ENCODE results near the gene FCHO1. TPM values are rescaled to one million over a fixed set of nuclear protein-coding genes. Genes with fewer than 3 reads are reported as not detected.

FCHO1 gene
- polyA plus RNA-seq, 1 donor (not counting 4 experiments of a cell fraction or from before 2014, with no cell fraction given), result 0.14 TPM

DNA sequence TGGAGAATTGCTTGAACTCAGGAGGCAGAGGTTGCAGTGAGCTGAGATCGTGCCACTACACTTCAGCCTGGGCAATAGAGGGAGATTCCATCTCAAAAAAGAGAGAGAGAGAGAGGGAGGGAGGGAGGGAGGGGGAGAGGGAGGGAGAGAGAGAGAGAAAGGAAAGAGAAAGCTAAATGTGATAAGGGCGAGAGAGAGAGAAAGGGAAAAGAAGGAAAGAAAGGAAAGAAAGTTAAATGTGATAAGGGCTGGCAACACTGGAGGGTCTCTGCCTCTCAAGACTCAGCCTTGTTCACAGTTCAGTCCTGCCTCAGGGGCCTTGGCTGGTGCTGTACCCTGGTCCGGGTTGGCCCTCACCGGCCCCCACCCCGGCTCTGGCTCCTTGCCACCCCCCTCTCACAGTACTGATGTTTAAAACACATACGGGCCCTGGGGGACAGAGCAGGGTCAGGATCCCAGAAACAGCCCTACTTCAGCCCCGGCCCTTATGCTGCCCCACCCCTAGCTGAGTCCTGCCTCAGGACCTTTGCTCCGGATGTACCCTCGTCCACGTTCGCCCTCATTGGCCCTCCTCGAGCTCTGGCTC, 28.5 kb upstream of the FCHO1 start:
- H4K20me1 ChIP-seq (ENCODE audit: control insufficient read depth, extremely low read depth, insufficient read depth, low read length), result peaks cover 20% of the 10 kb centered on the region
- peaks cover 5% of the 10 kb centered on the region for H3K9me1 ChIP-seq (ENCODE audit: control insufficient read depth, extremely low read depth, insufficient read depth, low read length)
- H3K36me3 ChIP-seq (ENCODE audit: control insufficient read depth in 2 of 2, extremely low read depth in 1 of 2, insufficient read depth in 2 of 2, low read length in 2 of 2), result peaks cover 3 to 18% of the 10 kb centered on the region in 2 experiments
- TF ChIP-seq, protein P1, sequence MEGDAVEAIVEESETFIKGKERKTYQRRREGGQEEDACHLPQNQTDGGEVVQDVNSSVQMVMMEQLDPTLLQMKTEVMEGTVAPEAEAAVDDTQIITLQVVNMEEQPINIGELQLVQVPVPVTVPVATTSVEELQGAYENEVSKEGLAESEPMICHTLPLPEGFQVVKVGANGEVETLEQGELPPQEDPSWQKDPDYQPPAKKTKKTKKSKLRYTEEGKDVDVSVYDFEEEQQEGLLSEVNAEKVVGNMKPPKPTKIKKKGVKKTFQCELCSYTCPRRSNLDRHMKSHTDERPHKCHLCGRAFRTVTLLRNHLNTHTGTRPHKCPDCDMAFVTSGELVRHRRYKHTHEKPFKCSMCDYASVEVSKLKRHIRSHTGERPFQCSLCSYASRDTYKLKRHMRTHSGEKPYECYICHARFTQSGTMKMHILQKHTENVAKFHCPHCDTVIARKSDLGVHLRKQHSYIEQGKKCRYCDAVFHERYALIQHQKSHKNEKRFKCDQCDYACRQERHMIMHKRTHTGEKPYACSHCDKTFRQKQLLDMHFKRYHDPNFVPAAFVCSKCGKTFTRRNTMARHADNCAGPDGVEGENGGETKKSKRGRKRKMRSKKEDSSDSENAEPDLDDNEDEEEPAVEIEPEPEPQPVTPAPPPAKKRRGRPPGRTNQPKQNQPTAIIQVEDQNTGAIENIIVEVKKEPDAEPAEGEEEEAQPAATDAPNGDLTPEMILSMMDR (optimal IDR thresholded peaks at IDR 0.05 in 1 of 3, IDR thresholded peaks at IDR 0.05 in 1 of 3, conservative IDR thresholded peaks at IDR 0.05 in 1 of 3; ENCODE audit: extremely low read depth in 1 of 3, insufficient read depth in 2 of 3, low read length in 3 of 3), result no peak
- no peak for TF ChIP-seq EZH2 (IDR thresholded peaks at IDR 0.05; ENCODE audit: low read length)
- FAIRE-seq (no peak), DNase-seq (ENCODE audit: low read depth, low spot score) (no peak)
- no peak overlapping the region for H3K27ac ChIP-seq (ENCODE audit: control insufficient read depth, insufficient read depth, low read length)
- no peak overlapping the region for H2AFZ ChIP-seq (ENCODE audit: control insufficient read depth, low read length)
- no peak overlapping the region for H3K4me3 ChIP-seq (ENCODE audit: control insufficient read depth in 2 of 3, extremely low read depth in 1 of 3, insufficient read depth in 2 of 3, low read depth in 1 of 3, low read length in 3 of 3)
- no peaks in the 10 kb centered on the region for H3K27me3 ChIP-seq (ENCODE audit: control insufficient read depth, extremely low read depth, insufficient read depth, low read length)
- H3K9ac ChIP-seq (ENCODE audit: control insufficient read depth, extremely low read depth, insufficient read depth, low read length), result no peak overlapping the region
- H3K79me2 ChIP-seq (ENCODE audit: control insufficient read depth, insufficient read depth, low read length), result peaks cover 7% of the 10 kb centered on the region
- H3K4me2 ChIP-seq (ENCODE audit: control insufficient read depth, extremely low read depth, insufficient read depth, low read depth, low read length), result no peak overlapping the region
- peaks cover 16% of the 10 kb centered on the region for H3K4me1 ChIP-seq (ENCODE audit: control insufficient read depth, extremely low read depth, insufficient read depth, low read length)
- H3K9me3 ChIP-seq (ENCODE audit: control insufficient read depth, low read depth, low read length), result no peaks in the 10 kb centered on the region
- dilution Hi-C loops (cut with MboI; ENCODE audit: extremely low pct_ligation_motif_present, low sequenced_read_pairs), result no loop called here

DNA sequence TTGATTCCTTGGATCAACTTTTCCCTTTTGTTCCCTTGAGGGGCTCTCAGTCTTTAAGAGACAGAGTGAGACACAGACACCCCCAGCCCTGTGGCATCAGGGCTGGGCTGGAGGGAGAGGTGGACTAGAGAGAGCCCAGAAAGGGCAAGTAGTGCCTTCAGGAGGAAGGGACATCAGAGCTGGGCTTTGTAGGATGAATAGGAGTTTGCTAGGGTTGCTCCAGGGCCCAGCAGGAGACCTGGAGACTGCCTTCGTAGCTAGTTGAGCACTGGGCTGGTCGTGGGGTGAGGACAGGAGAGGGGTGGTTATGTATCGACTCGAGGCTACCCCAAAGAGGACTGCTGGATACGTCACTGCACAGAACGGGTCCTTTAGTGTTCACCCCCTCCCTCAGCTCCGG, 26.6 kb upstream of the FCHO1 start:
- Histone ChIP-seq H3K79me2 (ENCODE audit: control insufficient read depth, insufficient read depth, low read length) (peaks cover 7% of the 10 kb centered on the region), H3K4me2 (ENCODE audit: control insufficient read depth, extremely low read depth, insufficient read depth, low read depth, low read length) (no peak overlapping the region), H3K4me3 (ENCODE audit: control insufficient read depth in 2 of 3, extremely low read depth in 1 of 3, insufficient read depth in 2 of 3, low read depth in 1 of 3, low read length in 3 of 3) (no peak overlapping the region), H4K20me1 (ENCODE audit: control insufficient read depth, extremely low read depth, insufficient read depth, low read length) (peaks cover 20% of the 10 kb centered on the region), H3K4me1 (ENCODE audit: control insufficient read depth, extremely low read depth, insufficient read depth, low read length) (peaks cover 11% of the 10 kb centered on the region), H3K9me1 (ENCODE audit: control insufficient read depth, extremely low read depth, insufficient read depth, low read length) (peaks cover 5% of the 10 kb centered on the region), H3K27me3 (ENCODE audit: control insufficient read depth, extremely low read depth, insufficient read depth, low read length) (no peaks in the 10 kb centered on the region), H3K9me3 (ENCODE audit: control insufficient read depth, low read depth, low read length) (no peaks in the 10 kb centered on the region), H3K36me3 (ENCODE audit: control insufficient read depth in 2 of 2, extremely low read depth in 1 of 2, insufficient read depth in 2 of 2, low read length in 2 of 2) (peaks cover 8 to 22% of the 10 kb centered on the region in 2 experiments), H2AFZ (ENCODE audit: control insufficient read depth, low read length) (no peak overlapping the region), H3K27ac (ENCODE audit: control insufficient read depth, insufficient read depth, low read length) (no peak overlapping the region), H3K9ac (ENCODE audit: control insufficient read depth, extremely low read depth, insufficient read depth, low read length) (no peak overlapping the region)
- dilution Hi-C loops (cut with MboI; ENCODE audit: extremely low pct_ligation_motif_present, low sequenced_read_pairs), result no loop called here
- TF ChIP-seq, protein P1 (optimal IDR thresholded peaks at IDR 0.05 in 1 of 3, IDR thresholded peaks at IDR 0.05 in 1 of 3, conservative IDR thresholded peaks at IDR 0.05 in 1 of 3; ENCODE audit: extremely low read depth in 1 of 3, insufficient read depth in 2 of 3, low read length in 3 of 3), result no peak
- no peak for TF ChIP-seq EZH2 (IDR thresholded peaks at IDR 0.05; ENCODE audit: low read length)
- no peak for FAIRE-seq
- no peak for DNase-seq (ENCODE audit: low read depth, low spot score)

Measured in keratinocyte (primary cell).